GM18517 (cell line): ENCODE results near the gene SOBP.
"Not testable (repeated sequence)": the region's sequence is repeated elsewhere in the genome, so short reads cannot be mapped to it uniquely, and the experiment has no call there.

Source experiments
- ATAC-seq: cut with Tn5 transposase; IDR thresholded peaks from one replicate; pipeline ENCODE4 v1.9.1; 2021; ENCODE audit warnings: mild to moderate bottlenecking, moderate library complexity; ENCODE audit not compliant: unreplicated experiment

SOBP gene

DNA sequence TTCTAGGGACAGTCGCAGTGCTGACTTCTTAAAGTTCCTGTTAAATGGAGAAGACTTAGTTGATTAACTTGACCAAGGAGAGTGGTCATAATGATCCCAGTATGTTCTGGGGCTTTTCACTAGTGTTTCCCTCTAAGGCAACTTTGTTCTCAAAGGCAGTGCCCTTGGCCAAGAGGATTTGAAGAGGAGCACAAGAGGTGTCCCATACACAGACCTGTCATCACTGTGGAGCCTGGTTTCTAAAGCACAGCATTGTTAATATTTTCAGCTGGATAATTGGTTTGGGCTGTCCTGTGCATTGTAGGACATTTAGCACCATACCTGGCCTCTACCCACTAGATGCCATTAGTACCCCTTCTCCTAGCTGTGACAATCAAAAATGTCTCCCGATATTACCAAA is 30.8 kb downstream of the SOBP start:
- not testable (repeated sequence) for ATAC-seq

DNA sequence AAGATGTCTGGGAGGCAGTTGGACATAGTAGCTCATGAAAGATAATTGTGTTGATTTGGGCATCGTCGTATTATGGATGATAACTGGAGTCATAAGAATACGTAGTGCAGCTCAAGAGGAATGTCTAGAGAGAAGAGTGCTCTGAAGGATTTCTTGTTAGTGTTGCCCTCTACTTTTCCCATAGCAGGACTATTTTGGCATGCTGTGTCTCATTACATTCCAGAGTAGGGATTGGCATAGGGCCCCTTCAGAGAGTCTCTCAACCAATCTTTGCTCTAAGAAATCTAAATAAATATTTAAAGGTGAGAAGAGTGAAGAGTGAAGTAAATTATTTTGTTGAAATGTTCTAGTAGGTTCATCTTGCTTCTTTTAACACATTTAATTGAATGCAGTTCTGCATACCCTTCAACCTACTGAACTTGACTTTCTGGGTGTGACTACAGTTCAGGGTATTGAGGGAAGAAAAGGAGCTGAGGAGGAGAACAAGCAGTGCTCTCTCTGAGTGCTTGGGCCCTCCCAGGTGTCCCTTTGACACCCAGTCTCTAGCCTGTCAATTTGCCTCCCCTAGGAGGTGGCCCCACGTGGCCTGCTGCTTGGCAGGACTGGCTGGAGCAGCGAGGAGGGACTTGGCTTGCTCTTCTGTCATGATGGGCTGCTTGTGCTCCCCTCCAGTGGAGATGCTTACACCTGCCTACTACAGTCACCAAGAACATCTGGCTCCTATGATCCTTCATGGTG is 33.3 kb downstream of the SOBP start:
- ATAC-seq: no peak

DNA sequence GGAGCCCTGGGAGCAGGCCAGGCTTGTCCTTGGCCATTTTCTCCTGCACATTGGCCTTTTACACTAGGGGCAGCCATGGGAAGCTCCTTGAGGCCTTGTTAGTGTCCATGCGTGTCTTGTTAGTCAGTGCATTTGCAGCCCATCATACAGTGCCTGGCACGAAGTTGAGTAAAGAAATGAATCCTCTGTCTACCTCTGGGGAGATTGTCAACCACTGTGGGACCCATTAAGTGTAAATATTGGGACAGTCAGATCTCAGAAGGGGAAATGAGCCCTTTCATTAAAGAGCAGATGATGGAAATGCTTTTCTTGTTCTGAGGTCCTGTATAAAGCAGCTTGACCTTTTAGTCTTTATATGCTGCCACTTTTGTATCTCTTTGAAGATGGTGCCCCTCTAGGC is 33.9 kb downstream of the SOBP start:
- no peak for ATAC-seq

DNA sequence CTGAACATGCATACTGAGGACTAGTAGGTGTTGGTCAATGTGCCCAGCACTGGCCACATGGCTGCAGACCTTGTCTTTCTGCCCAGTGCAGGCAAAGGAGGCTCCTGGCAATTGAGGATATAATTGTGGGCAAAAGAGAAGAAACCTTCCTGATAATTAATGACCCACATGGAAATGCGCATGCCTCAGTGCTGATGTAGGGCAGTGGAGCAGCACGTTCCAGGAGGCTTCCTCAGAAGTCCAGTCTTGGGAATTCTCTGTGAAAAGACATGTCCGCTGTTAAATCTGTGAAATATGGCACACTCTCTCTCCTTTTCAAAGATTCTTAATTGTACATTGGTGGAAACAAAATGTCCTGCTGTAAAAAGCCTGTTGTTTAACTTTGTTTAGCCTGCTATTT is 34.7 kb downstream of the SOBP start:
- no peak for ATAC-seq

DNA sequence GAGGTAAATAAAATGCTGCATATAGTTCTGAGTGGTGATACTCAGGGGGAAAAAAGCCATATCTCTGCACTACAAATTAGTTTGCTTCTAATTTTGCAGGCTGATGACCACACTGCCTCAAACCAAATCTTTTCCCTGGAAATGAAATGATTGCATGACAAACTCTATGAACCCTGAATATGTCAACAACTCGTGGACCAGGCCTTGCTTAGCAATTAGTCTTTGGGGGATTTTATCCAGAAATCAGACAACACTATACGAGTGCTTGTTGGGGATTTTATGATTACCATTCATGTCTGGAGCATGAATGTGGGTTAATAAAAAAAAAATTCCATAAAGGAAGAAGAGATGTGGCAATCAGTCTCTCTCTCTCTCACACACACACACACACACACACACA is 42.0 kb downstream of the SOBP start:
- ATAC-seq: no peak

DNA sequence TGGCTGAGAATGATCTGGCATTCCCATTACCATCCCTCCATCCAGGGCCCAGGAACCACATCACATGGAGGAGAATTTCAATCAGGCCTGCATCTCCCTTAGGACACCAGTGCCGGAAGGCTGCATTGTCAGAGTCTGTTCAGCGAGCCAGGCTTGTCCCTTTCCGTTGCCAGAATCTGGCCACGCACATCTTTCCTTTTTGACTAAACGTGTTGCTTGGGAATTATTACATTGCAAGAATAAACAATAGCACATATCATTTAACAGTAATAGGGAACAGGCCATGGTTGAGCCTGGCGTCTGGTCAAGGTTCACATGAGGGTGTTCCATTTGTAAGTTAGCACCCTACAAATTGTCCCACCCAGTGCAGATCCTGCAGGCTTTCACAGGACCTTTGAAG is 42.8 kb downstream of the SOBP start:
- ATAC-seq: no peak

DNA sequence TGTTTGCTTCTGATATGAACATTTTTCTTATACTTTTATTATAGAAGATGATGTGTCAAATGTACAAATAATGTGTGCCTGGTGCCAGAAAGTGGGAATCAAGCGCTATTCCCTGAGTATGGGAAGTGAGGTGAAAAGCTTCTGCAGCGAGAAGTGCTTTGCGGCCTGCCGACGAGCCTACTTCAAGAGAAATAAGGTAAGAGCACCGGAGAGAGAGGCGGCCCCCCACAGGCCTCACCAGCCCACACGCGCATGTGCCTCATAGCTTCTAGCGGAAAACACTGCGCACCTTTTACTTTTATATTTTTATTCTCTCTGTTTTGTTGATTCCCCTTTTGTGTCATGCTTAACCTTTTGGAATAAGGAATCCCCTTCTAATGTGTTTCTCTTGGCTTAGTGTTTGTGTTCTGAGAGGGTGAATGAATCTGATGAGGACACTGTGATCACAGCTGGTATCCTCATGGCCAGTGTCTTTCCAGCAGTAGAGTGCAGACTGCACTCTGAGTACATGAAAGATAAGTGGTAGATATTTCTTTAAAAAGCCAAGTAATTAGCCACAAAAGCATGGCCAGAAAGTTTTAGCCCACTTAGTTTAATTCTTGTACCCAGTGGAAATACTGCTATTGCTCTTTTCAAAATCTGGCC is 43.6 kb downstream of the SOBP start:
- ATAC-seq: no peak

DNA sequence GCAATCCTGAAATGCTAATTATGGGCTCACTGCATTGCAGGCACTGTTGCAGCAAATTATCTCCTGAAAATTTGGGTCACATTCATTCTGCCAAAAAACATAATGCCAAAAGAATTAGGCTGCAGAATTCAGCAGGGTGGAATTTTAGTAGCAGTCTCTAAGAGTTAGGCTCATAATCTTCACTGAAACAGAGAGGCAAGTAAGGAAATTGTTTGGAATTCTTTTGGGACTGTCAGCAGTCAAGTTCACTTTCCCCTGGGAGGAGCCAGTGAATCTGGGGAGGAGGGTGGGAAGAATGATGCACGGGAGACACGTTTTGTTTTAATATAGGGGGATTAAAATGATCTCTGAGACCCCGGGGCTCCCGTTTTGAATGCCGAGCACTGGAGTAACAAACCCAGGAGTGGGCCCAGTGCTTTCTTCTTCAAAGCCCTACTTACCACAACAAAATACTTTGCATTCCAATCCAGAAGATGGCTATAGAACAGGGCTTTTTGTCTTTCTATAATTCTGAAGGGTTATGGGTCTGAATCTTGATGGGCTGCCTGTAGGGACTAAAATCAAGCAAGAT is 44.7 kb downstream of the SOBP start:
- no peak for ATAC-seq

DNA sequence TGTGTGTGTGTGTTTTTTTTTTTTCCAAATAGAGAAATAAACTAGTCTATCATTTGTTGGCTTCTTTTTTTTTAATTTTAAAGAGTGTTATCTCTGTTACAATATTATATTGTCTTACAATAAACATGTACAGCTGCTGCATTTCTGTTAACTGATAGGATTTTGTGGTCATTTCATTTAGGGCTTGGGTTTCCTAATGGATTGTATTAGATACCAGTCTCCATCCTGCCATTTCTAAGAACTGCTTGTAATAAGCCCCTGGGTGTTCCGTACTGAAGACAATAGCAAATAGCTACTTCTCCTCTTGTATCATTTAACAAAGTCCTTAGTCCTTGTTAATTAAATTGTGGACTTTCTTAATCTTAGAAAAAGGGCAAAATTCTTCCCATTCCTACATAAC is 45.7 kb downstream of the SOBP start:
- ATAC-seq: no peak

DNA sequence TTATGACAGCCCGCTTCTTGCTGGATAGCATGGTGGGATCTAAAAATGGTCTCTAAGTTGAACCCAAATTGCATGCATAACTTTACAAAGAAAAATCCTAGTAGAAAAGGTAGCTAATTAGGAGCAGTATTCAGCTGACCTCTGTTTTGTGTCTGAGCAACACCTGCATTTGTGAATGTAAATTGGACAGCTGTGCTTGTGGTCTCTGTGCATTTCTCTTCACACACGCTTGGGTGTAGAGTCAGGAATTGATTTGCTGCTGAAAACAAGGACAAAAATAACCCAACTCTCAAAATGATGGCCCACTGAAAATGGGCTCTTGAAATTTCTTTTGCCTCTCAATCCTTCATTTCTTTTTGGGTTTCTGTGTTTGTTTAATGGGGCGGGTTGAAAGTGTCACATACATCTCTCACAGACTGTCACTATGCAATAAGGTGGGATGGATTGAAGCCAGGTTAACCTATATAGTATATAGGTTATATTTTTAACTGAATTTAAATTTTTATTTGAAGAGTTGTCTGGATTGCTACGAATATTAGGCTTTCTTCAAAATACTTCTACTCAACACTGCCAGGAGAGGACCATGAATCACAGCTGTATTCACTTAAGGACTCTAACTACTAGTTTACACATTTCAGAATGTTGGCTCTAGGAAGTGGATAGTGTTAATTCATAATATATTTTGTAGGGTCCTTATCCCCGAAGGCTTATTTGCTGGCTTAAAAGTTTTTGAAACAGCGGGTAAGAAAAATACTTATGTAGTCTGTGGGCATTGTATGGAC is 46.5 kb downstream of the SOBP start:
- no peak for ATAC-seq

DNA sequence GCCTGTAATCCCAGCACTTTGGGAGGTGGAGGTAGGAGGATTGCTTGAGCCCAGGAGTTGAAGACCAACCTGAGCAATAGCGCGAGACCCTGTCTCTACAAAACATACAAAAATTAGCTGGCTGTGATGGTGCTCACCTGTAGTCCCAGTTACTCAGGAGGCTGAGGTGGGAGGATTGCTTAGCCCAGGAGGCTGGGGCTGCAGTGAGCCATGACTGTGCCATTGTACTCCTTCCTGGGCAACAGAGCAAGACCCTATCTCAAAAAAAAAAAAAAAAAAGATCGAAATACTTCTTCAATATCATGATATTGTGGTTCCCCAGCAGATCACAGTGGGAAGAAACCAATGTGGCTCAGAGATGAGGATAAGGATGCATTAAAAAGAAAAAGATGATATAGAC is 47.6 kb downstream of the SOBP start:
- no peak for ATAC-seq

DNA sequence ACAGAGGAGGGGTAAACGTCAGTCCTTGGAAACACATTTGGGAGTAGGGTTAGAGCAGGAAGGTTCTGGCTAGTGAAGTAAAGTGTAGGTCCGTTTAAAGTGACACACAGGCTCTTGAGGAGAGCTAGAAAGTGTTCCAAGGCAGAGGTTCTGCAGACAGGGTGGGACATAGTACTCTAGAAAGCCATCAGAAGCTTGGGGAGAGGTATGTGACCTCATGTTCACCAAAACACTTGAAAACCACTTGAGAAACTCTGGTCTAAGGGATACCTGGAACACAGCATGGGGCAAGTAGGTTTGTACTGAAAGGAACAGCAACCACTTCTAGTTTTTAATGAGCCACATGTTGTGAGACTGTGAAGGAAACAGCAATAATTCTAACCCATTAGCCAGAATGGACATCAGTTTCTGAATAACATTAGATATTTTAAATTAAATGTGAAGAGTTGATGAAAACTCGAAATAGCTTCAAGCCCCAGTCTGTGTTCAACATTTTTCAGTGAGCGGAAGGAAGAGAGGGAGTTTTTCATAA is 49.0 kb downstream of the SOBP start:
- no peak for ATAC-seq

DNA sequence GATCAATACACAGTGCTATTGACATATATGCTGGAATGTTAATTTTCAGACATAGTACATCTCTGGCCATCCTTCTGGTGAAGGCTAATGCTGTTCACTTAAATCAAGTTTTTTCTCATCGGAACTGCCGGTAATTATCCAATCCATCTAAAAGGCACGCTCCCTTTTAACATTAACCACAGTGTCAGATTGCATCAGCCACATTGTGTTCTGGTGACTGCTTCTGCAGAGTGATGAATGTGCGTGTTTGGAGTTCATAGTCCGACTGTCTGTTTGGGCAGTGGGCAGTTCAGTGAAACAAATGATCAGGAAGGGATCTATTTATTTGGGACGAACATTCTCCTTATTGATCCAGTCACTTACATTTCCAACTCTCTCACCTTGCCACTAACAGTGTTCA is 49.5 kb downstream of the SOBP start:
- no peak for ATAC-seq

DNA sequence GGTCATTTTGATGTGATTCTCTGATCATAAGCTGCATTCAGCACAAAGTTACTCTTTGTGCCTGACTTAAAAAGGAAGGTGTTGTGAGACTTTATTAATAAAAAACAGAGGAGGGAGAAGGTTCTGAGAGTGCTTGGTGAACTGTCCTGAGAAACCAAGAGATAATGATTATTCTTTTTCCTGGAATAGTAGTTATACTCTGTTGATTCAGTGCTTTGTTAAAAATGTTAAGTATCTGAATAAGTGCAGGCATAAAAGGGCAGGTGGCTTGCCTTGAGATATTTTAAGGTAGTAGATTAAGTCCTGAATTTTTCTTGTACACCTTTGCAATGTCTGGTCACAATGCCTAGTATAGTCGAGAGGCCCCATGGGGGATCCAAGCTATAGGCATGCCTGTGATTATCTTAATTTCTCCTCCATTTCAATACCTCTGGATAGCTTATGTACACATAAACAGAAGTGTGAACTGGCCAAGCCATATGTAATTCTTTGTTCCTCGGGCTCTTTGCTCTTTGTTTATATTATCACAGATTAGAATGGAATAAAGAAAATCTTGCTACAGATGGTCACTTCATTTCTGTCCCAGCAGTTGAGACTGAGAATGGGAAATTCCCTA is 50.0 kb downstream of the SOBP start:
- ATAC-seq: no peak

DNA sequence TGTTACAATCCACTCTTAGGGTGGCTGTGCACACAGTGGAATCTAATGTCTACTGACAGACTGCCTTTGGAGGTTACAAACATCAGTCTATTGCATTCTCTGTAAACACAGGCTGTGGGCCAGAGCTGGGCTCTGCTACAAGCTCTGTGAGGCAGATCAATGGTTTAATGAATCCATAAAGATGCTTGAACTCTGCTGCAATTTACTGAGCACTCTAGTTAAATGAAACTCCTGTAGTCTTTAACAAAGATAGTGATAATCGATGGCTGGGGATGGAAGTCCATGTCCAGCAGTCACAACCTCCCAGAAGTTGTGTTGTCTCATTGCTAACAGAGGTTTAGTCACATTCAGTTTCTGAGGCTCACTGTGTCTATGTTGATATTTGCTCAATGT is 50.5 kb downstream of the SOBP start:
- no peak for ATAC-seq

DNA sequence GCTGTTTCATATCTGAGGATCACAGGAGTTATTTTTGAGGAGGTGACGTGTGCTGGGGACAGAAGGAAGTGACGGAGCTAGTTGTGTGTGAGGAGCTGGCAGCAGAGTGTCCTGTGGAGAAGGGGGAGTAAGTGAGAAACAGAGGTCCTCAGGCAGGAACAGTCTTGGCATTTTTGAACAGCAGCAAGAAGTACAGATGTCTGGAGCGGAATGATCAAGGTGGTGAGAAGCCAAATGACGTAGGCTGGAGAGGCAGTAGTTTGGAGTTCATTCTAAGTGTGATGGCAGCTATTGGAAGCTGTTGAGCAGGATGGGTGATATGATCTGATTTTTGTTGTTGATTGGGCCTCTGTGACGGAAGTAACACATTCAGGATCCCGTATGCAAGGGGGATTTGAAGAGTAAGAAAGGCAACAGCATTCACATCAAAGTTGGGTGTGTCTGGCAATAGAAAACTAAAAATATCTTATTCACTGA is 52.3 kb downstream of the SOBP start:
- ATAC-seq: no peak

DNA sequence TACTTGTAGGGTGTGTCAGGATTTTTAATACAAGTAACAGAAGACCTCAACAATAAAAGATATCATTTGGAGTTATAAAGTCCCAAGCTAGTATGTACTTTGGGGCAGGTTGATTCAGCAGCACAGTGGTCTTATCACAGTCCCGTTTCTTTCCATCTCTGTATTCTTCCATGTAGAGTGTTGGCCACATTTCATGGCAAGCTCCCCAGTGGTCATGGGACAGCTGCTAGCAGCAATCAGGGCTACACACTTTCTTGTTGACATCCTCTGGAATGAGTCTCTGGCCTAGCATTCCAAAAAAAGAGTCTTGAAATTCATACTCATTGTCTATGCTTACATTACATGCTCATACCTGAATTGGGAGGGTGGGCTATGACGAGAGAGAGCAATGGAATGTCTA is 53.2 kb downstream of the SOBP start:
- ATAC-seq: no peak

DNA sequence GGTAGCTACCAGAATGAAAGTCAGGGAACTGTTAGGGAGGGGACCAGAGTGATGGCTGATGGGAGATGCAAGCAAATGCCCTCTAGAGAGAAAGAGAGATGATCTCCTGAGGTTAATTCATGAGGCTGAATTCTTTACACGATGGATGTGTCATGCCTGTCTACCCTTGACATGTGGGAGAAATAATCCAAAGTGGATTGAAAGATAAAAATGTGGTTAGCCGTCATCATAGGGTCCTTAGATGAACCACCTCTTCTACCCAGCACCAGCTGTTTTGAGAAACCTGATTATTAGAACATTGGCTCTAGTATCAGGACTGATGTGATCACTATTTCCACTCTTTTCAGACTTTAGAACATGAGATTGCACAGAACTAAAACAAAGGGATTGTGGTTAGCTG is 53.6 kb downstream of the SOBP start:
- ATAC-seq: no peak

DNA sequence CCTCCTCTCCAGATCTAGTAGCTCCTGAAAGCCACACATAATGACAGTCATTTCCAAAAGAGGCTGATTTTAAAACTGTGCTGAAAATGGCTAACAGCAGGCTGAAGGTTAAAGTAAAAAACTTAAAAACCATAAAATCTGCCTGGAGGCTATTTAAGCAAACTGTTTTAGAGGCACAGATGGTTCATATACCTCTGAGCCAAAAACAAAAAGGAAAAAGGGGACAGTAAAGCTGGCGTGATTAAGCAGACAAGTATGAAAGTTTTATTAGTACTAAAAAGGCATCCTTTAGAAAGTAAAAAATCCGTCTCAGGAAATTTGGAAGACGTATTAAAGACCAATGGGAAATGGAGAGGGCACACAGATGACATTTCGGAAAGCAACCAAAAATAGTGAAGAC is 55.8 kb downstream of the SOBP start:
- ATAC-seq: no peak

DNA sequence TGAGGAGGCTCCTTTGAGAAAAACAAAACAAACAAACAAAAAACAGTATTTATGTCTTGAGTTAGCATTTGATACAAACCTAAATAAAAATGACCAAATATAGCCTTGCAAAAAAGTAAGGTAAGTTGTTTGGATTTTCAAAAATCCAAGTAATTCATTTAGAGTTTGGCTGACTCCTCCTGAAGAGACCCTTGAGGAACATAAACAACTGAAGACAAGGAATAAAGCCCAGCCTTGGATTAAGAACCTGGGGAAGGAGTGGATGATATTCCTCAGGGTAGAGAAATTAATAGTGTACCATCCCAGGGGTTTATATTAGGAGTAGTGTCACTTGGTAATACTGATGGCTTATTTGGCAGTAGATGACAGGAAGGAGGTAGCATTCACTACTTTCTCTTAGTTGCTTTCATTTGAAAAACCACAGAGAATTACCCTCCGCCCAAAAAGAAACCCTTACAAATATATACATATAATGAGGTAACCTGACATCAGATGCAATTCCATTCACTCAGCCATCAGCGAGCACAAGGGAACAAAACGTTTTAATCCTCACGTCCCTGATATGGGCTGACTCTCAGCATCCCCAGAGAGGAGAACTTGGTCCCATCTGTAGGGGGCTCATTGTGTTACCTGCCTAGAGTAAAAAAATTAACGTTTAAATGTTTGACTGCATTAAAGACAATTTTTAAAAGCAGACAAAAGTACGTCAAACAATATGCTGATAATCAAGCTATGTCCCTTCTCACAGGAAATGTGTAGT is 57.0 kb downstream of the SOBP start:
- no peak for ATAC-seq
